Loucy (cell line): ENCODE data around the gene IRAK4.

Experiments used
- EZH2phosphoT487 ChIP-seq: fragments of 200-600 bp; IDR thresholded peaks from 2 replicates; pipeline ENCODE4 v1.6.1; 2018; ENCODE audit warnings: antibody characterized with exemption, mild to moderate bottlenecking, moderate library complexity, borderline replicate concordance
- TF ChIP-seq, protein P1 (sequence below): fragments of 200-600 bp; sonication (generic); conservative IDR thresholded peaks from 2 replicates; pipeline ENCODE4 v1.5.1; 2014; ENCODE audit warnings: mild to moderate bottlenecking, antibody characterized with exemption, low read length

DNA sequence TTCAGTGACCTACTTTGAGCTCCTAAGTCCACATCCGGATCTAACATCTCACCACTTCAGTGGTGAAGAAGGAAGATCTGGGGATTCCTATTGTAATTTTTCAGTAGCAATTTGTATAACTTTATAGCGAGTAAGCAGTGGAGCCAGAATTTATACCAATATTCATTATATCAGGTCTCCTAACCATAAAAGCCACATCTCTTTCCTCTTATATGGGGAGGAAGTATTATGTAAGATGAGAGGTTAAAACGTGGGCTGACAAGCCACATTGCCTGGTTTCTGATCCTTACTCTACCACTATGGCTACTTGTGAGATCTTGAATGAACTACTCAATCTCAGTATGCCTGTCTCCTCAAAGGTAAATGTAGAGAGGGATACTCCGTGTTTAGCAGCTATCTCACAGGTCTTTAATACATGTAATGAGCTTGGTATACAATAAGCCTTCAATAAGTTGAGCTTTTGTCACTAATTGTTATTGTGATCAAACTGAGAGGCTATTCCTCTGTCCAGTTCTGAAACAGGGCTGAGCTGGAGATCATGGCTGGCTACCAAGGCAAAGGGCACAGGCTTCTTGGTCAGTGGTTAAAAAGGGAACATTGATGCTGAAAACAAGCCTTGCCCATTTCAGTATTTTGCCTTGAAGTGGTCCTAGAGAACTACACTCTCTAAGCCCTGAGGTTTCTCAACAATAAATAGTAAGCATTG lies 73.9 kb downstream of the IRAK4 start:
- TF ChIP-seq, protein P1, sequence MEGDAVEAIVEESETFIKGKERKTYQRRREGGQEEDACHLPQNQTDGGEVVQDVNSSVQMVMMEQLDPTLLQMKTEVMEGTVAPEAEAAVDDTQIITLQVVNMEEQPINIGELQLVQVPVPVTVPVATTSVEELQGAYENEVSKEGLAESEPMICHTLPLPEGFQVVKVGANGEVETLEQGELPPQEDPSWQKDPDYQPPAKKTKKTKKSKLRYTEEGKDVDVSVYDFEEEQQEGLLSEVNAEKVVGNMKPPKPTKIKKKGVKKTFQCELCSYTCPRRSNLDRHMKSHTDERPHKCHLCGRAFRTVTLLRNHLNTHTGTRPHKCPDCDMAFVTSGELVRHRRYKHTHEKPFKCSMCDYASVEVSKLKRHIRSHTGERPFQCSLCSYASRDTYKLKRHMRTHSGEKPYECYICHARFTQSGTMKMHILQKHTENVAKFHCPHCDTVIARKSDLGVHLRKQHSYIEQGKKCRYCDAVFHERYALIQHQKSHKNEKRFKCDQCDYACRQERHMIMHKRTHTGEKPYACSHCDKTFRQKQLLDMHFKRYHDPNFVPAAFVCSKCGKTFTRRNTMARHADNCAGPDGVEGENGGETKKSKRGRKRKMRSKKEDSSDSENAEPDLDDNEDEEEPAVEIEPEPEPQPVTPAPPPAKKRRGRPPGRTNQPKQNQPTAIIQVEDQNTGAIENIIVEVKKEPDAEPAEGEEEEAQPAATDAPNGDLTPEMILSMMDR: no peak
- TF ChIP-seq EZH2phosphoT487: no peak
